Measurements from ENCODE around the gene CEBPZOS. TPM values are rescaled to one million over a fixed set of nuclear protein-coding genes. Genes with fewer than 3 reads are reported as not detected.
A peak's percentile ranks its signal among the peaks of the same experiment; 100 is the strongest.

CEBPZOS gene
- total RNA-seq, 1 experiment from 2014 or later = 46.8 TPM

DNA sequence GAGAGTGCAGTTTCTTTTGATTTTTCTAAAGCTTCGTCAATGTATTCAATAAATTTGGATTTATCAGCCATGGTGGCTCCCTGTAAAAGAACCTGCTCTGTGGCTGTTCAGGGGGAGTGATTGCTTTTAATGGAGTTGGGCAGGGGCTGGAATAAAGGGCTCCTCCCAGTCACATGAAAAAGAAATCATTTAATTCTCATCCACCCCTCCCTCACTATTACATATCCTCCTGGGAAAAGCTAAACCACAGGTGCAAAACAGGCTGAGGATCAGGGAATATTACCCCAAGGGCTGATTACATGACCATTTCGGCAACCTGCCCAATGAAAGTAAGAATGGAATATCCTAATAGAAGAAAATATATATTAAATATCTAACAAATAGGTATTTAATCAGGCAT lies 7.7 kb upstream of the CEBPZOS start, which contains the start of gene SULT6B1 (continued):
- no peak for TF ChIP-seq ZFX (IDR thresholded peaks at IDR 0.05)
- no peak for TF ChIP-seq ZNF274 (IDR thresholded peaks at IDR 0.05; ENCODE audit: low read depth, low read length)
- TF ChIP-seq FOSL1 (IDR thresholded peaks at IDR 0.05; ENCODE audit: low read depth) = no peak

- ChIA-PET CTCF (interaction anchor here (1.1 to 2.6 kb wide), 2 partner anchors 10 to 26 kb away, joined by 3 to 7 read pairs; no protein-coding TSS in a partner anchor), POLR2A (interaction anchor here (0.8 to 1.0 kb wide), 2 partner anchors 9 to 16 kb away, joined by 3 read pairs; no protein-coding TSS in a partner anchor), RAD21 (ENCODE audit: low non-redundant PET in 1 of 2, low total read pairs in 2 of 2, uncharacterized antibody in 2 of 2, unreplicated experiment in 2 of 2) (no interaction called here)
- no peaks in the 10 kb centered on the region for H3K36me3 ChIP-seq (ENCODE audit: control insufficient read depth in 1 of 2, insufficient read depth in 2 of 2, low read length in 2 of 2)
- no peaks in the 10 kb centered on the region for H3K27me3 ChIP-seq (ENCODE audit: insufficient read depth, low read length)
- peak overlapping the region; percentile 81 for H2AFZ ChIP-seq (ENCODE audit: low read depth, low read length, poor library complexity, severe bottlenecking)
- DNase-seq (ENCODE audit: low read depth, low spot score) (peak; percentile 89), ATAC-seq (peak; percentile 98)
- intact Hi-C loops (cut with micrococcal nuclease) = no loop called here
- H3K79me2 ChIP-seq (ENCODE audit: insufficient read depth, low read length) = no peaks in the 10 kb centered on the region
- TSS peak; percentile 69 for BruUV-seq (replicated peaks)
- peak overlapping the region; percentile 38 for H3K9ac ChIP-seq (ENCODE audit: low read length)
- H3K4me3 ChIP-seq (replicated peaks in 1 of 2; ENCODE audit: low read depth in 1 of 2, low read length in 2 of 2) = peak overlapping the region in 1 of 2 experiments; percentile 30; a peak in 2 of 4 replicates
- H3K27ac ChIP-seq (ENCODE audit: low read depth, low read length) = peak overlapping the region; percentile 51
- H3K9me2 ChIP-seq (ENCODE audit: insufficient read depth) = no peaks in the 10 kb centered on the region
- no peaks in the 10 kb centered on the region for H3K9me3 ChIP-seq (ENCODE audit: control insufficient read depth in 1 of 2, insufficient read depth in 1 of 2, low read depth in 1 of 2, low read length in 2 of 2)
- H3K4me2 ChIP-seq (ENCODE audit: low read length) = peak overlapping the region; percentile 71
- peaks cover 11 to 19% of the 10 kb centered on the region in 2 experiments for H3K4me1 ChIP-seq (ENCODE audit: control insufficient read depth in 1 of 2, insufficient read depth in 2 of 2, low read length in 2 of 2)
- H4K20me1 ChIP-seq (ENCODE audit: insufficient read depth) = no peaks in the 10 kb centered on the region
- TF ChIP-seq ZNF274 (IDR thresholded peaks at IDR 0.05; ENCODE audit: low read depth, low read length) (no peak), EGR1 (IDR thresholded peaks at IDR 0.05; ENCODE audit: low read depth) (no peak), FOSL1 (IDR thresholded peaks at IDR 0.05; ENCODE audit: low read depth) (peak; percentile 54), SP1 (IDR thresholded peaks at IDR 0.05; ENCODE audit: low read depth) (peak; percentile 50), ELF1 (IDR thresholded peaks at IDR 0.05; ENCODE audit: borderline replicate concordance, low read depth) (no peak), CEBPB (IDR thresholded peaks at IDR 0.05; ENCODE audit: low read depth) (no peak), TCF7L2 (IDR thresholded peaks at IDR 0.05; ENCODE audit: borderline replicate concordance, extremely low read depth, insufficient read depth, insufficient read length) (peak; percentile 32), POLR2A (IDR thresholded peaks at IDR 0.05; ENCODE audit: borderline replicate concordance, extremely low read depth, insufficient read depth, insufficient read length) (peak; percentile 63), POLR2AphosphoS5 (IDR thresholded peaks at IDR 0.05; ENCODE audit: low read depth, low read length) (no peak; the same call in 1 of the 2 replicates), ATF3 (IDR thresholded peaks at IDR 0.05) (no peak), YY1 (IDR thresholded peaks at IDR 0.05; ENCODE audit: extremely low read depth, insufficient replicate concordance, low read depth, low read length) (no peak), RAD21 (IDR thresholded peaks at IDR 0.05; ENCODE audit: low read depth) (no peak), EZH2phosphoT487 (IDR thresholded peaks at IDR 0.05; ENCODE audit: borderline replicate concordance) (no peak), ZFX (IDR thresholded peaks at IDR 0.05) (0 out of 2 replicates have a peak, but pooled peaks have one; percentile 8), MAX (IDR thresholded peaks at IDR 0.05) (peak; percentile 41; the same call in 1 of the 2 replicates), EZH2 (IDR thresholded peaks at IDR 0.05) (no peak)
- TF ChIP-seq, protein P1, sequence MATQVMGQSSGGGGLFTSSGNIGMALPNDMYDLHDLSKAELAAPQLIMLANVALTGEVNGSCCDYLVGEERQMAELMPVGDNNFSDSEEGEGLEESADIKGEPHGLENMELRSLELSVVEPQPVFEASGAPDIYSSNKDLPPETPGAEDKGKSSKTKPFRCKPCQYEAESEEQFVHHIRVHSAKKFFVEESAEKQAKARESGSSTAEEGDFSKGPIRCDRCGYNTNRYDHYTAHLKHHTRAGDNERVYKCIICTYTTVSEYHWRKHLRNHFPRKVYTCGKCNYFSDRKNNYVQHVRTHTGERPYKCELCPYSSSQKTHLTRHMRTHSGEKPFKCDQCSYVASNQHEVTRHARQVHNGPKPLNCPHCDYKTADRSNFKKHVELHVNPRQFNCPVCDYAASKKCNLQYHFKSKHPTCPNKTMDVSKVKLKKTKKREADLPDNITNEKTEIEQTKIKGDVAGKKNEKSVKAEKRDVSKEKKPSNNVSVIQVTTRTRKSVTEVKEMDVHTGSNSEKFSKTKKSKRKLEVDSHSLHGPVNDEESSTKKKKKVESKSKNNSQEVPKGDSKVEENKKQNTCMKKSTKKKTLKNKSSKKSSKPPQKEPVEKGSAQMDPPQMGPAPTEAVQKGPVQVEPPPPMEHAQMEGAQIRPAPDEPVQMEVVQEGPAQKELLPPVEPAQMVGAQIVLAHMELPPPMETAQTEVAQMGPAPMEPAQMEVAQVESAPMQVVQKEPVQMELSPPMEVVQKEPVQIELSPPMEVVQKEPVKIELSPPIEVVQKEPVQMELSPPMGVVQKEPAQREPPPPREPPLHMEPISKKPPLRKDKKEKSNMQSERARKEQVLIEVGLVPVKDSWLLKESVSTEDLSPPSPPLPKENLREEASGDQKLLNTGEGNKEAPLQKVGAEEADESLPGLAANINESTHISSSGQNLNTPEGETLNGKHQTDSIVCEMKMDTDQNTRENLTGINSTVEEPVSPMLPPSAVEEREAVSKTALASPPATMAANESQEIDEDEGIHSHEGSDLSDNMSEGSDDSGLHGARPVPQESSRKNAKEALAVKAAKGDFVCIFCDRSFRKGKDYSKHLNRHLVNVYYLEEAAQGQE (IDR thresholded peaks at IDR 0.05; ENCODE audit: low read depth) = no peak
- TF ChIP-seq, protein P2, sequence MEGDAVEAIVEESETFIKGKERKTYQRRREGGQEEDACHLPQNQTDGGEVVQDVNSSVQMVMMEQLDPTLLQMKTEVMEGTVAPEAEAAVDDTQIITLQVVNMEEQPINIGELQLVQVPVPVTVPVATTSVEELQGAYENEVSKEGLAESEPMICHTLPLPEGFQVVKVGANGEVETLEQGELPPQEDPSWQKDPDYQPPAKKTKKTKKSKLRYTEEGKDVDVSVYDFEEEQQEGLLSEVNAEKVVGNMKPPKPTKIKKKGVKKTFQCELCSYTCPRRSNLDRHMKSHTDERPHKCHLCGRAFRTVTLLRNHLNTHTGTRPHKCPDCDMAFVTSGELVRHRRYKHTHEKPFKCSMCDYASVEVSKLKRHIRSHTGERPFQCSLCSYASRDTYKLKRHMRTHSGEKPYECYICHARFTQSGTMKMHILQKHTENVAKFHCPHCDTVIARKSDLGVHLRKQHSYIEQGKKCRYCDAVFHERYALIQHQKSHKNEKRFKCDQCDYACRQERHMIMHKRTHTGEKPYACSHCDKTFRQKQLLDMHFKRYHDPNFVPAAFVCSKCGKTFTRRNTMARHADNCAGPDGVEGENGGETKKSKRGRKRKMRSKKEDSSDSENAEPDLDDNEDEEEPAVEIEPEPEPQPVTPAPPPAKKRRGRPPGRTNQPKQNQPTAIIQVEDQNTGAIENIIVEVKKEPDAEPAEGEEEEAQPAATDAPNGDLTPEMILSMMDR (IDR thresholded peaks at IDR 0.05 in 2 of 3, conservative IDR thresholded peaks at IDR 0.05 in 1 of 3; ENCODE audit: borderline replicate concordance in 1 of 3, insufficient read depth in 1 of 3, low read depth in 2 of 3, low read length in 2 of 3) = 0 out of 6 replicates have a peak, but pooled peaks of 1 of the 3 experiments have one; percentile 8
These were observed 6.7 kb upstream of the CEBPZOS start for GRCh38 chr2:37189452-37190153.
